GF-D8 (cell line): ENCODE results near the gene BLVRB.
"Not testable (repeated sequence)": the region's sequence is repeated elsewhere in the genome, so short reads cannot be mapped to it uniquely, and the experiment has no call there.

Source experiments
- DNase-seq: peaks from one replicate; lab custom pipeline; 2025; lab: John Stamatoyannopoulos, UW

The BLVRB gene

DNA sequence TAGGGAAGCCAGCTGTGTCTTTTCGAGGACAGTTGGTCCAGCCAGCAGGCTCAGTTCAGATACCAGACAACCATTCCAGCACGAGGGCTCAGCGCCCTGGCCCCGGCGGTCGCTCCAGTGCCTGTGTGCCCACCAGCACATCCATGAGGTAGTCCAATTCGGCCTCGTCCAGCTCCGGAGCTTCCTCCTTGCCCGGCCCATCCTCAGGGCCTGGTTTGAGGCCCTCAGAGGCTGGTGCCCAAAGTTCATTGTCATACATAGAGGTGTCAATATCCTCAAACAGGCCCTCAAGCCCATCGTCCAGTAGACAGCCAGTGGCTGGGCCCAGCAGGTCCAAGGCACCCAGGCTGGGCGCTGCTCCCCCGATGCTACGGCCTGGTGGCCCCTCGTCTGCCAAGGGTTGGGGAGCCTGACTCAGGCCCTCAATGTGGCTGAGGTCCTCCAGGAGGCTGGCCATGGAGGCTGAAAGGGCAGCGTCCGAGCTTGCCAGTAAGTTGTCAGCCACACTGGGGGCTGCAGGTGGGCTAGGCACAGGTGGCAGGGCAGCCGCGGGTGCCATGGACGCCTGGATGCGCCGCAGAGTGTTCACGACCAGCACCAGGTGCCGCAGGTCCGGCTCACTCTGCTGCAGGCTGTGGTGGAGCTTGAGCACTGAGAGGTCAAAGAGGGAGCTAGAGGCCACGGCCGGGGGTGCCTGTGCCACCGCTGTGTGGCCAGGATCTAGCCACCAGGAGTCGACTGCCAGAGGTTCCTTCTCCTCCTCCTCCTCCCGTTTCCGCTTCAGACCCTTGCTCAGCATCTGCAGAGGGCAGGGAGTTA lies 42.6 kb downstream of the BLVRB start:
- no peak for DNase-seq

DNA sequence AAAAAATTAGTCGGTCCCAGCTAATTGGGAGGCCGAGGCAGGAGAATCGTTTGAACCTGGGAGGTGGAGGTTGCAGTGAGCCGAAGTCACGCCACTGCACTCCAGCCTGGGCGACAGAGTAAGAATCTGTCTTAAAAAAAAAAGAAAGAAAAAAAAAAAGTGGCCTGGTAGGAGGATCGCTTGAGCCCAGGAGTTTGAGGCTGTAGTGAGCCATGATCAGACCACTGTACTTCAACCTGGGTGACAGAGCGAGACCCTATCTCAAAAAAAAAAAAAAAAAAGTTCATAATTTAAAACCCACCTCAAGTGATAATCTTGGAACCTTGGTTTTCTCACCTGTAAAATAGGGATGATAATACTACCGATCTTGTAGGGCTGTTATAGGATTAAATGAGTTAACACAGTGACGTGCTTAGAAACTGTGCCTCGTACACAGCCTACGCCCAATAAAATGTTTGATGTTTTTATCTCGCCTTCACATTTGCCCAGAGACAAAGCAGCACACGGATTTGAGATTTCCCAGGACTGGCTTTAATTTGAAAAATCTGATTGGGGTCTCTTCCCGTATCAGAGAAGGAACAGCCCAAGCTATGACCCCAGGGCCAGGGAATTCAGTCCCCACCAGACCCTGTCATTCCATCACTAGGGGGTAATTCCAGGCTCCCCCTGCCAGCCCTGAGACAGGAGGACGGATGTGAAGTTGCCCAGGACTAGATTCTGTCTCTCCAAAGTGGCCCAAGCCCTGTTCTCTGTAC lies 43.4 kb downstream of the BLVRB start:
- DNase-seq = no peak

DNA sequence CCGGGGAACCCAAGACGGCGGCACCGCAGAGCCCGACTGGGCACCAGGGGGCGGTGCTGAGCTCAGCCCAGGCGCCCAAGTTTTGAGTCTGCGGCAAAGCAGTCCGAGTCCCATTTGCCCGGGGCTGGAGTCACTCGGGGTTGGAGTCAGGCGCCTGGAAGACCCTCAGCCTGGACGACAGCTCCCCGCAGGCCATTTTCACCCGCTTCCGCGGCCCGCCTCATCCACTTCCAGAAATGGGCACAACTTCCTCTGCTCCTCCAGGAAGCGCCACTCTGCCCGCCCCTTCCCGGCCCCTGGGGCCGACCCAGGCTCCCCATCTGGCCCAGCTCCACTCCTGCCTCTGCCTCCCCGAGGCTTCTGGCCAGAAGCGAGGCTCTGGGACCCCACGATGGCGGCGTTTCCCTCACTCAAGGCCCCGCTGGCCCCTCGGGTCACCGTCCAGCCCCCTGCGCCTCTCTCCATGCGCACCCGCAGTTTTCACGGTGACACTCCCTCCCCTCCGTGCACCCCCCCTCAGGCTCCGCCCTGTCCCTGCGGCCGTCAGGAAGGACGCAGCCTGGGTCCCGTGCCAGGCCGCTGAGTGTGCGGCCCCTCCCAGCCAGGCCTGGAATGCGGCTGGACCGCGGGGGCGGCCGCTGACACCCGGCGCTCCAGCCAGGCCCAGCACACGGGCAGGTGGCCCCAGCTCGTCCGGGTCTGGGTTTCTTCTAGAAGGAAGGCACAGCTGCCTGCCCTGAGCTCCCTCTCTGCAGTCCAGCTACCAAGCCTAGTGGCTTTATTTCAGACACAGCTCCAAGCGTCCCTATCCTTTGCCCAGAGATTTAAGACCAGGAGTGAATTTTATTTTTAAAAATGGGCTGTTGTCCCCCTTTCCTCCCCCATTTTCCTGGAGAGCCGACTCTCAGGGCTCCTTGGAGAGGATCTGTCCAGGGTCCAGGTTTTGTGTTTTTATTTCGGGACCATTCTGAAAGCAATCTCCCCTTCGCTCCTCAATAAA lies 44.5 kb downstream of the BLVRB start:
- DNase-seq = peak; percentile 72

DNA sequence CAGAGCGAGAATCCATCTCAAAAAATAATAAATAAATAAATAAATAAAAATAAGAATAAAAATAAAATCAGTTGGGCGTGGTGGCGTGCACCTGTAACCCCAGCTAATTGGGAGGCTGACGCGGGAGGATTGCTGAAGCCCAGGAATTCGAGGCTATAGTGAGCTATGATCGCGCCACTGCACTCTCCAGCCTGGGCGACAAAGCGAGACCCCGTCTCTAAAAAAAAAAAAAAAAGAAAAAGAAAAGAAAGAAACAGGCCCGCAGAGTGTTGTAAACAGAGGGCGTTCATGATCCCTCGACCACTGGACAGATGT lies 45.1 kb downstream of the BLVRB start:
- no peak for DNase-seq

DNA sequence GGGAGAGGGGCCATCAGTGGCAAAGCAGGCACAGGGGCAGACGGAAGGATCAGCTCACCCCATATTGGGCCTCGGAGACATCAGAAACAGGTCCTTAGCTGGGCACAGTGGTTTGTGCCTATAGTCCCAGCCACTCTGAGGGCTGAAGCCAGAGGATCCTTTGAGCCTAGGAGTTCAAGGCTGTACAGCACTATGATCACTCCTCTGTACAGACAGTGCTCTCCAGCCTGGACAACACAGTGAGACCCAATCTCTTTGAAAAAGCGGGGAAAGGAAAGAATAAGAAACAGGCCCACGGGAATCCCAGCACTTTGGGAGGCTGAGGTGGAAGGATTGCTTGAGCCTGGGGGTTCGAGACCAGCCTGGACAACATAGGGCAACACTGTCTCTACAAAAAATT lies 45.8 kb downstream of the BLVRB start:
- DNase-seq = no peak

DNA sequence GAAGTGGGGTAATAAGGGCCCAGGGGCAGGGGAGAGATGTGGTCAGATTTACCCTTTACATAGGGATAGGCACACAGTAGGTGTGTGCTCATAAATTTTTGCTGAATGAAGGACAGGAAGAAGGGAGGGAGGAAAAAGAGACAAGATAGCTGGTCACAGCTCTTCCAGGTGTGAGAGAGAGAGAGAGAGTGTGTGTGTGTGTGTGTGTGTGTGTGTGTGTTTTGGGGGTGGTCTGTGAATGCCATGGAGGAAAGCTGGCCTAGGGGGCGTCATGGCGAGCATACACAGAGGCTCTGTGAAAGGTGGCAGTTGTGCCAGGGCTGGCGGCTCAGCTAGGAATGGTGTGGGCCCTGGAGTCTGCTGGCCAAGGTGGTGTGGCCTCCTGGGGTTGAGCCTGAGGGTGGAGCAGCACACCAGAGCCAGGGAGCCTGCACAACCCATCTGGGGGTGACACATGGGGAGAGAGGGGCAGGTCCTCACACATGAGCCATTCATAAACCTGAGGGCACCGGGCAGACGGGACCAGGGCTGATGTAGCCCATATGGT lies 46.4 kb downstream of the BLVRB start:
- DNase-seq = no peak

DNA sequence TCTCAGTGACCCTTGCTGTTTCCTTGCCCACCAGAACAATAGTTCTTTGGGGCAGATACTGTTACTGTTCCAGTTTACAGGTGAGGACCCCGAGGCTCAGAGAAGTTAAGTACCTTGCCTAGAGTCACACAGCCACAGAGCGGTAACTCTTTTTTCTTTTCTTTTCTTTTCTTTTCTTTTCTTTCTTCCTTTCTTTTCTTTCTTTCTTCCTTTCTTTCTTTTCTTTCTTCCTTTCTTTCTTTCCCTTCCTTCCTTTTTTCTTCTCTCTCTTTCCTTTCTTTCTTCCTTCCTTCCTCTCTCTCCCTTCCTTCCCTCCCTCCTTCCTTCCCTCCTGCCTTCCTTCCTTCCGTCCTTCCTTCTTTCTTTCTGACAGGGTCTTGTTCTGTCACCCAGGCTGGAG lies 47.5 kb downstream of the BLVRB start:
- DNase-seq = no peak

DNA sequence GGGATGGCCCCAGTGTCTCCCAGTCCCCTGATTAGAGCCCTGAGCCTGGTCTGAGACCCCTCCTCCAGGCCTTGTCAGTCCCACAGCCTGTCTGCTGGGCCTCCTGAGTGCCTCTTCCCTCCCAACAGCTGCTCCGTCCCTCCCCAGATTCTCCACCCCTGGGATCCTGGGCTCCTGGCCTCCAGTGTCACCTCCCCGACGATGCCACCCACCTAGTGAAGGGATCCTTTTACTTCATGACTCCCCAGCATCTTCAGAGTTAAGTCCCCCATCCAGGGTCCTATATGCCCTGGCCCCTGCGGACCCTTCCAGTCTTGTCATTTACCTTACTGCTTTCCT lies 47.9 kb downstream of the BLVRB start:
- no peak for DNase-seq

DNA sequence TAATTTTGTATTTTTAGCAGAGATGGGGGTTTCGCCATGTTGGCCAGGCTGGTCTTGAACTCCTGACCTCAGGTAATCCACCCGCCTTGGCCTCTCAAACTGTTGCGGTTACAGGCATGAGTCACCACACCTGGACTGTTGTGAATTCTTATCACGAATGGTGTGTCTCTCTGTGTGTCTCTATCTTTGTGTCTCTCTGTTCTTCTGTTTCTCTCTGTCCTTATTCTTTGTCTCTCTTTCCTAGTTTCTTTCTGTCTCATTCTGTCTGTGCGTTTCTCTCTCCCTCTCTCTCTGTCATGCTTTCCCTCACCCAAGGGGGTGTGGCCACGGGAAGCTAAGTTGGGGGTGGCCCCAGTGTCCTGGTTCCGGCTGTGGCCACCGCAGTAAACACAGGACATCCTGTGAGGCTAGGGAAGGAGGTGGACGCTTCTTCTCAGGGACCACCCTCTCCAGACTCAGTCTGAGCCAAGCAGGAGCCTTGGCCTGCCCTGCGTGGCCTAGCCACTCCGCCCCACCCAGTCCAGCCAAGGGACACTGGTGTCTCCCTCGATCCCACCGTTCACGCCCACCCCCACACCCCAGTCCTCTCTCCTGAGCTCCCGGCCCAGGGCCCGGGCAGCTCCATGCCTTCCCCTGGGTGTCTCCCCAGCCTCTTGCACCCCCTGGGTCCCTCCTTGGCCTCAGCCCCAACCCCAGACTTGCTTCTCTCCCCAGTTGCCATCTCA lies 48.5 kb downstream of the BLVRB start:
- peak; percentile 49 for DNase-seq

DNA sequence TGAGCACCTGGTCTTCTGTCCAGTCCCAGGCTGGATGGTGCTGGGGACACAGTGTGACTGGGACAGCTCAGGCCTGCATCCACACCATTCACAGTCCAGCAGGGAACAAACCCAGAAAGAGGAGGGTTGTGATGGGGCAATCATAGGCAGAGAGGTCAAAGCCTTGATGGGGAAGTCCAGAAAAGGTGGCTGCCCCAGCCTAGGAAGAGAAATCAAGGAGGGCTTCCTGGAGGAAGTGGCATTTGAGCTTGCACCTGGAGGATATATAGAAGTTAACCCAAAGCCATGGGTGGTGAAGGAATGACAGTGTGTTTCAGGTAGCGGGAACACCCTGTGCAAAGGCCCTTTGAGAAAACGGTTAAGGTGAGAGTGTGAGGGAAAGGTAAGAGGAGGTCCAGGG lies 49.8 kb downstream of the BLVRB start:
- no peak for DNase-seq

DNA sequence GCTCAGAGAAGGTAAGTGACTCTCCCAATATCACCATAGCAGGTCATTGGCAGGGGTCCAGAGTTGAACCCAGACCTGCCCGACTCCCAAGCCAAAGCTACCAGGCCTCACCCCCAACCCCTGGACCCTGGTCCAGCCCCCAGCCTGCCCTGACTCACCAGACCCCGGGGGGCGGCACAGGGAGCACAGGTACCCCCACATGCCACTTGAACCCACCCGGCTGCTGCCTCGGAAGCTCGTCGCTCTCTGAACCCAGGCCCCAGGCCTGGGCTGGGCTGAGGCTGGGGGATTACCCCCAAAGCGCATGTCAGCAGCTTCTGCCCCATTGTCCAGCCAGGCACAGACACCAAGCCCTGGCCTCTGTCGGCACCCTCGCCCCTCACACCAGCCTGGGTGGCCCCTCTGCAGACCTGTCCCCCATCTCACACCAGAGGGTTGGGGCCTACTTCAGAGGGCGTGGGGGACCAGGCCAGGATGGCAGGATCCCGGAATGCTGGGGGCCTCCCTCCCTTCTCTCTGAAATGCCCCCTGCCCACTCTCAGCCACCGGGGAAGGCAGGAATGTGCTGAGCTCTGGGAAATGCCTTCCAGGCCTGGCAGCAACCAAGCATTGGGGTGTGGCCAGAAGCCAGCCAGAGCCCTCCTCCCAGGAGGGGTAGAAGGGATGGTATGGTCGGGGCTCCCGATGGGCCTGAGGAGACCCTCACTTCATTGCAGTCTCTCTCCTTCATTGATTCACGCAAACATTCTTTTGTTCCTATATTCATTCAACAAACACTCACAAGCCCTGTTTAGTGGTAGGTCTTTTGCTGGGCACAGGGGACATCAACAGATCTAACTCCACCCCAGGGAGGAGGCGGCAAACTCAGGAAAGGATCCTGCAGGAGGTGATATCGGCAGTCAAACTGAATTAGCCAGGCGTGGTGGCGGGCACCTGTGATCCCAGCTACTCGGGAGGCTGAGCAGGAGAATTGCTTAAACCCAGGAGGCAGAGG lies 50.7 kb downstream of the BLVRB start:
- DNase-seq = no peak

DNA sequence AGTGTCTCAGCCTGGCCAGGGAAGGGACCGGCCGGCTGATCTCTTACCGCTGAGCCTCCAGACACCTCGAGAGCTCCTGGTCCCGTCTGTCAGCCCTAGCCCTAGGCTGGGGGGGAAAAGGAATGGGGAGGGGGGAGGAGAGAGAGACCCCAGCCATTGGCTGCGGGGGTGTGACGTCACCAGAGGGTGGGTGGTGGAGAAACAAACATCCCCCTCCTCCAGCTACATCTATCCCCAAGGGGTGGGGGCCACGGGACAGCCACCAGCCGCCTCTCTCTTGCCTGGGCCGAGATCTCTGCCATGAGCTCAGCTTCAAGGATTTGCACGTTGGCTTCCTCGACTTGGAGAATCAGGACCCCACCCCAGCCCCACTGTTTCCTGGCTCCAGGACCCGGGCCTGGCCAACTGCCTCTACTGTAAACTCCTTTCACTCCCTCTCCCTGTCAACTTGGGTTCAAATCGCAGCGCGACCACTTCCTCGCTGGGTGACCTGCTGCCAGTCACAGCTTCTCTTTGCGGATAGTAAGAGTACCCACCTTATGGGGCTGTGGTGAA lies 52.2 kb downstream of the BLVRB start, which contains the start of gene PRX:
Gene PRX (minus strand): TSS at position 88 of the 555 bp plus-strand sequence. CDS start 5,446 bp downstream, outside the sequence.
- no peak for DNase-seq

DNA sequence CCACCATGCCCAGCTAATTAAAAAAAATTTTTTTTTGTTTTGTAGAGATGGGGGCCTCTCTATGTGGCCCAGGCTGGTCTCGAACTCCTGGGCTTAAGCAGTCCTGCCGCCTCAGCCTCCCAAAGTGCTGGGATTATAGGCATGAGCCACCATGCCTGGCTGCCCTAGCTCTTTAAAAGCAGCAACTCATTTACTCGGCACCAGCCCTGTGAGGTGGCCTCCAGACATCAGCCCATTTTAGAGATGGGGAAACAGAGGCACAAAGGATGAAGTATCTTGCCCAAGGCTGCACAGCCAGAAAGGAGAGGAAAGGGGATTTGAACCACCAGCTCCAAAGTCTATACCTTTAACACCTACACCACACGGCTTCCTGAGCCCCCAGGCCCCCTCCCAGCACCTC lies 52.7 kb downstream of the BLVRB start:
- DNase-seq = no peak

DNA sequence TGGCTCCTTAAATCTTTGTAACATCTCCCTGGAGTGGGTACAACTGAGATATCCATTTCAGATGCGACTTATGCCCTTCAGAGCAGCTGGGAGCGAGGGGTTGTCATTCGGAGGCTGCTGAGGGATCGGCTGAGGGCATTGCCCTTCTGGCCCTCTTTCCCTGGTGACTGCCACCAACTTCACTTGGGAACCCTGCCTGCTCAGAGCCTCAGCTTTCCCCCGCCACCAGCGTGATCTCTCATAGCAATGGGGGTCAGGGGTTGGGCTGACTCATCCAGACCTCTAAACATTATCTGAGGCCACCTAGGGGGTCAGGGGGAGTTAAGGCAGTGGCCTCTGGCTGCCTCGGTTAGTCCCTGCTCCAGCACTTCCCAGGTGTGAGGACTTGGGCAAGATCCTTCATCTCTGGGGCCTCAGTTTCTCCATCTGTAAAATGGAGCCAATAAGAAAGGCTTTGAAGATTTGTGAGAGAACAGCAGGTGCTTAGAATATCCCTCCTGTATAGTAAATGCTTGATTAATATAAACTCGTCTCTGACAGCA lies 53.5 kb downstream of the BLVRB start:
- no peak for DNase-seq

DNA sequence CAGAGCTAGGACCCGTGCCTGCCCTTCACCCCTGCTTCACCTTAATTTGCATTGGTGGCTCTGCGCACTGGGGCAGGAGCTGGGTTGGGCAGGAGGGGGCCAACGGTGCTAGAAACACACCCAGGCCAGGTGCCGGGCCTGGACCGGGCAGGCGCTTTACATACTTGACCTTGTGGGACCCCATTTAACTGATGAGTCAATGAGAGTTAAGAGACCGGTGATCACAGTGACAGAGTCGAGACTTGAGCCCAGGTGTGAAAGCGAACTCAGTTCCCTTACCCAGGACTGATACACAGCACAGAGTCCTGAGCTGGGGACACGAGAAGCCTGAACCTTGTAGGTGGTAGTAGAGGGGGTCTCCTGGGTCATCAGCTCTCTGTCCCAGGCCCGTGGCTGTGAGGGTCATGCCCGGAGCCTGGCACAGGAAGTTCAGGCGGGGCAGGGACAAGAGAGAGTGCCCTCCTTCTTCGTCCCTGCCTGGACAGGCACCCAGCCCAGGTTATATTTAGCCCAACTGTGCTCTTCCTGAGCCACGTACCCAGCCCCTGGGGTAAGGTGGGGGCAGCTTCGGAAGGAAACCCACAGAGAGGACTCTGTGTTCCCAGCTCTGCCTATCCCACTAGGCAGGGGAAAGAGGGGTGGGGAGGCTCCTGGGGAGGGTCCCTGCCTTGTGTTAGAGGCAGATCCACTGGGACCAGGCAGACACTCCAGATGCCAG lies 54.3 kb downstream of the BLVRB start:
- no peak for DNase-seq

DNA sequence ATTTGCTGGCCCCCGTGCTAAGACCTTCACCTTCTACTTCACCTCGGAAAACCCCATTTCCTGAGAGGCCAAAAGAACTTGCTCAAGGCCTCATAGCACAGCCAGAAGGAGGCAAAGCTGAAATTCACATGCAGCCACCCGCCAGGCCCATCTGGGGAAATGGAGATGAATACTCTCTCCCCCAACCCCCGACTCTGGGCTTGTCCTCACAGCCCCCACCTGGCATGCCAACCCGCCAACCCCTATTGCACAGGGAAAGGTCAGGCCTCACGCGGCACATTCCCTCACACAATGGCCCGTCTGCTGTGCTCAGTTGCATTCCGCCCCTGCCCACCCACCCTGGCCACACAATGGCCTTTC lies 55.5 kb downstream of the BLVRB start:
- peak; percentile 31 for DNase-seq

DNA sequence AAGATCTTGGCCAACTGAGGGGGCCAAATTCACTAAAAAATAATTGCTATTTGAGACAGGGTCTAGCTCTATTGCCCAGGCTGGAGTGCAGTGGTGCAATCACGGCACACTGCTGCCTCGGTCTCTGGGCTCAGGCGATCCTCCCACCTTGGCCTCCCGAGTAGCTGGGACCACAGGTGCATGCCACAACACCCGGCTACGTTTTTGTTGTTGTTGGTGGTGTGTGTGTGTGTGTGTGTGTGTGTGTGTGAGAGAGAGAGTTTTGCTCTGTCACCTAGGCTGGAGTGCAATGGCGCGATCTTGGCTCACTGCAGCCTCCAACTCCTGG lies 57.0 kb downstream of the BLVRB start:
- DNase-seq = not testable (repeated sequence)

DNA sequence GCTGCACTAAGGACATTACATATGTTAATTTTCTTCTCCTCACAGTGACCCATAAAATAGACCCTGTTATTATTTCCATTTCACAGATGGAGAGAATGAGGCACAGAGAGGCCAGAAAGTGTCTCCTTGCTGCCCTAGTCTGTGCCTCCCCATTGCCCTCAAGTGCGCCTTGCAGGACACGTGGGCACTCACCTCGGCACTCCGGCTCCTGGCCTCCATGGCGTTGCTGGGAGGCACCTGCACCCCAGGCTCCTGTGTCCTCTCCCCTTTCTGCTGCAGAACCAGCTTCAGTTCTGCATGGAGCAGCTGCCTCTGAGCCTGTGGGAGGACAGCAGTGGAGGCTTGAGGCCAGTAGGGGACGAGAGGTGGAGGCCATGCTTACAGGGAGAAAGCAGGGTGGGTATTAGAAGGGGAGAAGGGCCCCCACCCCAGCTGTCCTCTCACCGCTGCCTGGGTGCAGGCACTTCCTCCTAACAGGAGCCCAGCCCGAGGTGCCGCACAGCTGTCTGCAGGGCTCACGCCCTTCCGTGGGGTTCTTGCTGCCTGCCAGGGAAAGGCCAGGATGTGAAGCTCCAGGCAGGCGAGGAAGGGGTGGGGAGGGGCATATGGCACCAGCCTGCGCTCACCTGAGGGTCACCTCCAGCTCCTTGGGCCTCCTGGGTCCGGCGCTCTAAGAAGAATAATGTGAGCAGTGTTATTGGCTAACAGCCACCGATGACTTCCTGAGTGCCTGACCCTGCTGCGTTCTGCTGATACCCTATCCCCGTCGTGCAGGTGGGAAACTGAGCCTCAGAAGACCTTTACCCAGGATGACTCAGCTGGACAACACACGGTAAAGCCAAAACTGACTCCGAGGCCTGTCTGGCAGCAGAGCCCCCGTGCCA lies 57.6 kb downstream of the BLVRB start:
- DNase-seq = peak; percentile 4
